ENCODE measurements around the gene RNASEH2B.

DNA sequence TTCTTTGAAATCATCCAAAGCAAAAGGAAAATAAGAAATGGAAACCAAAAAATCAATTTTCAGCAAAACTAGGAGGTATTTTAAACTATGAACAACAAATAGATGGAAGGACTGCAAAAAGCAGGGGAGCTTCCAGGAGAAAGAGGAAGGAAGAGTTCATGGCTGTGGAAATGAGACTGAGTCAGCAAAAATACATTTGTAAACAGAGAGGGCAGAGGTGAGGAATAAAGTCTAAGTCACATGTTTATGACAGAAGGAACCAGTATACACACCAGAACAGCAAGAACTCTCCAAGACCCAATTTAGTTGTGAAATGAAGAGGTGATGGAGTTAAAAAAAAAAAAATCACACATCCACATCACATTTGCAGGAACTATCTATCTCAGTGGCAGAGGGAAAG lies 69.6 kb downstream of the RNASEH2B start:
- TF ChIP-seq POLR2AphosphoS5 (IDR thresholded peaks at IDR 0.05; ENCODE audit: low read depth, low read length): no peak
- TF ChIP-seq POLR2A (IDR thresholded peaks at IDR 0.05; ENCODE audit: low read depth, low read length): no peak

Measured in GM12892 (cell line).